Measurements from ENCODE around the gene MBTPS2.
A peak's percentile ranks its signal among the peaks of the same experiment; 100 is the strongest.
"Not testable (repeated sequence)": the region's sequence is repeated elsewhere in the genome, so short reads cannot be mapped to it uniquely, and the experiment has no call there.

Gene MBTPS2

GRCh38 chrX:21839334-21840192 is at the start of gene MBTPS2:
TSS of gene MBTPS2 (plus strand) at chrX:21839617. CDS start at chrX:21839735, 118 bp downstream.
- DNase-seq (ENCODE audit: low read depth), result peak; percentile 67

GRCh38 chrX:21798677-21799219 is 40.7 kb upstream of the MBTPS2 start:
- peak; percentile 43 for DNase-seq (ENCODE audit: low read depth)

DNA sequence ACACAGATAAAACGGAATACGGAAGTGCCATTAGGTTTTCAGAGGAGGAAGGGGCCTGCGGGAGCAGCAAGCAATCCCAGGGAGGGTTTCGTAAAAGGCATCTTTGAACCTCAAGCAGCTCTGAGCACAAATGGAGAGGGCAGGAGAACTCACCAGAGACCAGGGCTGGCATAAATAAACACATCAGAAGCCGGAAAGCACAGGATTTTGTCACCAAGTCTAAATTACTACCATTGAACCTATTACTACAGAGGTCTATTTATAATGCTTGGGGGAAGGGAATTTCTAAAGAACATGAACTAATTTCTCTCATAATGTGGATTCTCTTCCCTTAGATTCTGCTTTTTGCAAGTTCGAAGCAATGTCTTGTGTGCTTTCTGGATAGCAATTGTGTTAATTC is 39.6 kb upstream of the MBTPS2 start:
- DNase-seq (ENCODE audit: low read depth), result no peak

- peak; percentile 28 for DNase-seq (ENCODE audit: low read depth)
These were observed 39.1 kb upstream of the MBTPS2 start for GRCh38 chrX:21800344-21800770.

DNA sequence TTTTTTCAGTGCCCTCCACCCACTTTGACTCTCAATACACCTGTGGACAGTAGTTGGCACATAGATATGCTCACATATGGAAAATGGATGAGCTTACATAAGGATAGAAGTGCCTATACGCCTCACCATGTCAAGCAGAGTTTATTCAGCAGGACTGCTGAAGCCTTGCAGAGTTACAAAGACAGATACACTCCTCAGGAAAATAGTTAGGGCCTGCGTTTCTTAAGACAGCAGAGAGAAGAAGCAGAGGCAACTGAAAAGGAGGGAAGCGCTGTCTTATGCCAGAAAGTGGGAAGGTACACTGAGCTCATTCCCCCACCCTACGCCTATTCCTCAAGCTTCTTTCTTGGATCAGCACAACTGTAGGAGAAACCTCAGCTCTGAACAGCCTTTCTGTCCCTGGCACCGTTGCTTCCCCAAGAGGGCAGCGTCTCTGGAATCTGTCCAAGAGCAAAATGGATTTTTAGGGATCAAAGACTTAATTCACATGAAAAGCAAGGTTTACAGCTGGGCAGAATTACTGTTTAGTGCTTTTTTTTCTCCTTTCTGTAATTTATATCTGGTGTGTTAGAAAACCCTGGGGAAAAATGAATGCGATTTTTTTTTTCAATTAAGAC is 37.3 kb upstream of the MBTPS2 start:
- no peak for DNase-seq (ENCODE audit: low read depth)

GRCh38 chrX:21802839-21803238 is 36.6 kb upstream of the MBTPS2 start:
- DNase-seq (ENCODE audit: low read depth), result peak; percentile 5

DNA sequence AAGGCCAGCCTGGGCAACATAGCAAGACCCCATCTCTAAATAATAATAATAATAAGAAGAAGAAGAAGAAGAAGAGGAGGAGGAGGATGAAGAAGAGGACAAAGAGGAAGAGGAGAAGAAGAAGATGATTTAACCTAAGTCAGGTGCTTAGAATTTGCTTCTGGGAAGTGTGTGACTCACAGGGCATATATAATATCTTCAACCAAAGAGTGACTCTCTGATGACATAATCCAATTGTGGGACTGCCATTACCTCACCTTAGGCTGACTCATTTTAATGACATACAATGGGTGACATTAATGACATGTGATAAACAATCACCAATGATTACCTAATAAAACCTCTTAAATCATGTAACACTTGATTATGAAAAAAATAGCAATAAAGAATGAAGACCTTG is 32.7 kb upstream of the MBTPS2 start:
- DNase-seq (ENCODE audit: low read depth), result no peak

DNA sequence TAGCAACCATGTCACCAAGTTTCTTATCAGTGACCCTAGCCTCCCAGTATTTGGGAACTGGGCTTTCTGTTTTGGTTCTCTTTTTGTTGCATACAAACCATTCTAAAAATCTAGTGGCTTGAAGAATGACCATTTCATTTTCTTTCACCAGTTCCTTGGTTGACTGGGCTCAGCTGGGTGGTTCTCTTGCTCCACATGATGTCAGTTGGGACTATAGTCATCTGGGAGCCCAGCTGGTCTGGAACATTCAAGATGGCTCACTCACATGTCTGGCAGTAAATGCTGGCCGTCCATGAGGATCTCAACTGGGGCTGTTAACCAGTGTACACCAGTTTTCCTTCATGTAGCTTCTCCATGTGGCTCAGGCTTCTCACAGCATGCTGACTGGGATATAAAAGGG is 27.6 kb upstream of the MBTPS2 start:
- no peak for DNase-seq (ENCODE audit: low read depth)

GRCh38 chrX:21812628-21813027 is 26.8 kb upstream of the MBTPS2 start:
- DNase-seq (ENCODE audit: low read depth), result no peak

GRCh38 chrX:21813612-21814368 is 25.6 kb upstream of the MBTPS2 start:
- no peak for DNase-seq (ENCODE audit: low read depth)

DNA sequence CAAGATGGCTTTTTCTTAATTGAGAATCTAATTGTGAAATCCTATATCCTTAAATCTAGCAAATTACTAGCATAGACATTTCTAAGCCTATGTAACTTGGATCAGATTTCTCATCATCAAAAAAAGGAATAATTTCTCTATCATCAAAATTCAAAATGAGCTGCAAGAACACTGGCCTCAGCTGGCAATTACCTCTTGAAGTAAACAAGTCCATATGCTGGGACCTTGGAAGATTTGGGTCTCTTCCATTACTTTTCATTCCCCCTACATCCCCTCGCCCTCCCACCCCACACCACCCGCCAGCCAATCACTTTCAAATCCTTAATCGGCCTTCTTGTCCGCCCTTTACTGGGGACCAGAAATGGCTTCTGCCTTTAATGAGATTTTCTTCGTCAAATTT is 23.3 kb upstream of the MBTPS2 start:
- no peak for DNase-seq (ENCODE audit: low read depth)

- DNase-seq (ENCODE audit: low read depth), result not testable (repeated sequence)
These were observed 19.2 kb upstream of the MBTPS2 start for GRCh38 chrX:21820170-21820569.

- DNase-seq (ENCODE audit: low read depth), result no peak
These were observed 17.5 kb upstream of the MBTPS2 start for GRCh38 chrX:21821875-21822274.

DNA sequence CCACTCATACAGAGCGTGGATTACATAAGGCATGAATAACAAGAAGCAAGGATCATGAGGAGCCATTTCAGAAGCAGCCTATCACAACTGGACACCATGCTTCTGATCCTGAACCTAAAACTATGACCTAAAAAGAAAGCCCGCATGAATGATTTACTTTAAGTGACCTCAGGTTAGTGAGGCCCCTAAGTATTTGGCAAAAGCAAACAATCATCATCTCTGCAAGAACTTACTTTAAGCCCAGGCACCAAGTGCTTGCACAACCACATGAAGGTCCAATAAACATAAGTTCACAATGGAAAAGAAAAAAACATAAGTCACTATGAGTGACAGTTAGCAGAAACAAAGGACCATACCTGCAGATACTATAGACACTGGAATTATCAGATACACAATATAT is 7.9 kb upstream of the MBTPS2 start:
- no peak for DNase-seq (ENCODE audit: low read depth)

DNA sequence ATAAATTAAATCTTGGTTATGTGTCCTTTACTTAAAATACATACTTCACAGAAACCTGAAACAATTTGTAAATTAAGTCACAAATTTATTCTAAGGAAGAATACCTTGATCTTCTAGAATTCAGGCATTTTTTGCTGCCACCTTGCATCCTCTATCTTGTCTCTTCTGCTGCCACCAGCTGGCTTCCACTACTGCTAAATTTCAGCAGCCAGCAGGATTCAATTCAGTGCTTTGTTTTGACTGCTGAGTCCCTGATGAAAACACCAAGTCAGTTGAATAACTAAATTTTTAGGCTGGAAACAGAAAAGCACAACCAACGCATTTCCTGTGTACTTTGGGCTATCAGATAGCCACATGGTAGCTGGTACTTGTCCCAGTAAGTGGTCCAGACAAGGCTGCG is 2.4 kb upstream of the MBTPS2 start:
- DNase-seq (ENCODE audit: low read depth), result no peak

DNA sequence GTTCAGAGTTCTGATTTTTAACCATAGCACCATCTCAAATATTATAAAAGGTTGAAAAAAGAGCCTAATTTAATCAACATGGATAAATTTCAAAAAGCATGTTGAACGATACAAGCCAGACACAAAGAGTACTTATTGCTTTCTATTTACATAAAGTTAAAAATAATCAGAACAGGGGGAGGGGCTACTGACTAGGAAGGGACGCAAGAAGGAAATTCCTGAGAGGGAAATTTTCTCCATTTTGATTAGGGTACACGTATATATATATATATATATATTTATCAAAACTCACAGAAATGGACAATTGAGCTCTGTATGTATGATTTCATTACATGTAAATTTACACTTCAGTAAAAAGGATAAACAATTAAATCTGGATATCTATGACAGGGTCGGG is 482 bp upstream of the MBTPS2 start:
- DNase-seq (ENCODE audit: low read depth), result peak; percentile 3

DNA sequence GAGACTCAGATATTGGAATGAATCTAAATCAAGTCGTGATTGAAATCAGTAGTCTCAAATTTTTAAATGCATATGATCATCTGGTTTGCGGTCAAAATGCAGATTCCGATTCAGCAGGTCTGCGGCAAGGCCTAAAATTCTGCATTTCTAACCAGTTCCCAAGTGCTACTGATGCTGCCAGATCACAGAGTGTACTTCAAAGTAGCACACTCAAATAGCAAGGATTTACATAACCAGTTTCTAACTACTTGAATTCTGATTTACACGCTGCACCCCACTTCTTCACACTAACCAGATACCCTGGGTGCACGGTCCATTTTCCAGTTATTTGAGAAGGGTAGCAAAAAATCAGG is 752 bp downstream of the MBTPS2 start:
- DNase-seq (ENCODE audit: low read depth), result no peak

- DNase-seq (ENCODE audit: low read depth), result no peak
These were observed 3.8 kb downstream of the MBTPS2 start for GRCh38 chrX:21843179-21843578.

- DNase-seq (ENCODE audit: low read depth), result no peak
These were observed 5.7 kb downstream of the MBTPS2 start for GRCh38 chrX:21845096-21845495.

DNA sequence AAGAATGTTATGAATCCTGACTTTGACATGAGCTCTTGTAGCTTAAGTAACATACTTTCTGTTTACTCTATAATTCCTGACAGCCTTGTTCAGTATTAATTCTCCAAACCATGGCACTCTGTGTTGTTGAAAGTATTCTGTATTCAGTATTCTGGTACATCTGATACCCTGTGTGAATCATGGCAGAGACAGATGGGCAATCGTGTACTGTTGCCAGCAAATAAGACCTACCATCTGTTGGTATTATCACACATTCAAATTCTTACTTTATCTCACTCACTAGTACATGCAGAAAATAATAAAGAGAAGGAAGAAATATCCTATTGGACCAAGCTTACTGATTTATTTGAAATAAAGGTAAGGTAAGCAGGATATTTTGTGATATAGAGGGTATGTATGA is 7.9 kb downstream of the MBTPS2 start:
- no peak for DNase-seq (ENCODE audit: low read depth)

DNA sequence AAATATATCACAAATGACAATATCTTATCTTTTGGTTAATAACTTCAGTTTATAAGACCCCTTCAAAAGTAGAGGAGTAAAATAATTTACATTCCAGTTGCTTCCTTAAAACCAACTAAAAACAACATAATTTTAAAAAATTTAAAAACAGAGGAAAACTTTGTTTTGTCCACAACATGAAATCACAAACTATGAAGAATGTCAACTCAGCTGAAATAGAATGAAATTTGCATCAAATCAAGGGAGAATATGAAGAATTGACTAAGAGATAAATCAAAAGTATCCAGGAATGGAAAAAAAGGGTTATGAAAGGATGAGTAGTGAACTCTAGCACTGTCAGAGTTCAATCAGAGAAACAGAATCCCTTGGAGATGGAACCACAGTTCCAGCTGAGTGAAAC is 14.2 kb downstream of the MBTPS2 start:
- DNase-seq (ENCODE audit: low read depth), result no peak

DNA sequence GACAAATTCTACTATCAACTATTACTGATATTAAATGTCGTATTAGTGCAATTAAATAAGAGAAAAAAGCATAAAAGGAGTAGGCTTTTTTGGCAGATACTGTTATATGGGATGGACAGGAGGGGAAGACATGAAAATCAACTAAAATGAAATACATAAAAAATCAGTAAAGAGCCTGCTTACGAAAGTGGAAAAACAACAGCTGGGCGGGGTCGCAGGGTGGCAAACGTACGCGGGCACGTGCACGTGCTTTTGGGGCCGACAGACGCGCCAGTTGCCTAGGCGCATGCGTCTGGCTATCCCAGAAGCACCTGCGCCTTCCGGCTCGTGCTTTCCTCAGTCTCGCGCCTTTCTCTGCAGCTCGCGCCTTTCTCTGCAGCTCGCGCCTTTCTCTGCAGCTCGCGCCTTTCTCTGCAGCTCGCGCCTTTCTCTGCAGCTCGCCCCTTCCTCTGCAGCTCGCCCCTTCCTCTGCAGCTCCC is 16.6 kb downstream of the MBTPS2 start, which contains the start of gene YY2:
Gene YY2 (plus strand): TSS at position 51 of the 479 bp plus-strand sequence. CDS start 498 bp downstream, outside the sequence.
- no peak for DNase-seq (ENCODE audit: low read depth)

Measured in stromal cell of bone marrow (primary cell).